Upper lobe of right lung (tissue), 1 donor: ENCODE measurements around the gene GHRHR. TPM values are rescaled to one million over a fixed set of nuclear protein-coding genes. Genes with fewer than 3 reads are reported as not detected.

Experiments
- ATAC-seq: fragments of 200-7000 bp; cut with Tn5 transposase; one replicate; pipeline ENCODE4 v1.9.1; 2020; ENCODE audit warnings: mild to moderate bottlenecking, moderate library complexity
- DNase-seq: peaks from one replicate; pipeline ENCODE4 v3.0.0-alpha.2; 2020
- H3K27ac ChIP-seq: fragments of 200-600 bp; one replicate; pipeline ENCODE4 v1.8.0; 2022
- H3K27me3 ChIP-seq: fragments of 200-600 bp; one replicate; pipeline ENCODE4 v1.8.0; 2022; ENCODE audit warnings: mild to moderate bottlenecking
- H3K36me3 ChIP-seq: fragments of 200-600 bp; one replicate; pipeline ENCODE4 v1.8.0; 2022
- H3K4me1 ChIP-seq: fragments of 200-600 bp; one replicate; pipeline ENCODE4 v1.8.0; 2022
- H3K4me3 ChIP-seq: fragments of 200-600 bp; one replicate; pipeline ENCODE4 v1.8.0; 2022; ENCODE audit warnings: mild to moderate bottlenecking
- H3K9me3 ChIP-seq: fragments of 200-600 bp; one replicate; pipeline ENCODE4 v1.8.0; 2022
- CTCF ChIP-seq: fragments of 200-600 bp; IDR thresholded peaks from one replicate; pipeline ENCODE4 v1.8.0; 2022; ENCODE audit warnings: antibody characterized with exemption
- intact Hi-C: fragments of 100-400 bp; cut with DNase I; formaldehyde crosslinking; loops from one replicate; pipeline ENCODE4 v1.11.0; 2022
- total RNA-seq: library from RNA; stranded (reverse); fragmentation: NEBNext Ultra II Directional; extraction: Animal tissue kit (Norgen Biotek cat#: 25700); gene quantifications from one replicate; pipeline ENCODE4 v1.2.1, GENCODE V29; 2021
- donor health status: DM: no; HTN: yes; CAD: no; lungs with severe emphysema.

The GHRHR gene
- total RNA-seq, 1 donor from 2014 or later: not detected

GRCh38 chr7:31028006-31028405 is 64.3 kb downstream of the GHRHR start:
- intact Hi-C loops: no loop called here
- H3K27ac ChIP-seq: no peak overlapping the region
- DNase-seq (no peak), ATAC-seq (no peak)
- no peaks in the 10 kb centered on the region for H3K9me3 ChIP-seq
- H3K4me1 ChIP-seq: no peaks in the 10 kb centered on the region
- H3K4me3 ChIP-seq: no peak overlapping the region
- TF ChIP-seq CTCF: no peak
- H3K27me3 ChIP-seq: no peaks in the 10 kb centered on the region
- no peaks in the 10 kb centered on the region for H3K36me3 ChIP-seq

DNA sequence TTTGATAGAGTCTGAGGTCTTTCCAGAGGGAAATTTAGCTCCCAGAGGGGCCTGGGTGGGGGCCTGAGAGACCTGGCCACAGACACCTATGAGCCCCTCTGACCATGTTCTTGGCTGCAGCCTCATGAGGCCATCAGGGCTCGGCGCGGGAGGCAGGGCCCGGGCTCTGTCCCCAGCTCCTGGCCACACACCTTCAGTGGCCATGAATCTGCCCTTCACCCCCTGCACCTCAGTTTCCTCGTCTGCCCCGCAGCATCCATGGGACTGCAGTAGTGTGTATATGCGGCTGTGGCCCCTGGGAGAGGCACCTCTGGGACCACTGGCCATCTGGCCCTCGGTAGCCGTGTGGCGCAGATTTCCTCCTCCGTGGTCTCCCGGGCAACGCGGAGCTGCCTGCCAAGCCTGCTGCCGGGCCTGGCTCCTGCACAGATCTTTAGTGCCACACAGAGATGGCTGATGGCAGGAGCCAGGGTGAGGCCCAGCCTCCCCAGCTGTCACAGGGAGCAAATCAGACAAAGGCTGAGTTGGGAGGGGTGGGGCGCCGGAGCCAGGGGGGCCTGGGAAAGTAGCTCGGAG is 64.8 kb downstream of the GHRHR start:
- Histone ChIP-seq H3K27me3 (no peaks in the 10 kb centered on the region), H3K9me3 (no peaks in the 10 kb centered on the region), H3K27ac (no peak overlapping the region), H3K4me1 (no peaks in the 10 kb centered on the region), H3K4me3 (no peak overlapping the region), H3K36me3 (no peaks in the 10 kb centered on the region)
- no peak for ATAC-seq
- DNase-seq: no peak
- intact Hi-C loops: no loop called here
- no peak for TF ChIP-seq CTCF

Other genes with a start within 250 kb of the GHRHR start
- 501 TPM for gene INMT, start 211.8 kb upstream of the GHRHR start, total RNA-seq
- gene MINDY4, start 192.5 kb upstream of the GHRHR start, total RNA-seq: 20.1 TPM
- gene AQP1, start 52.1 kb upstream of the GHRHR start, total RNA-seq: 1,132 TPM
- 1.8 TPM for gene ADCYAP1R1, start 88.4 kb downstream of the GHRHR start, total RNA-seq